Panc1 (cell line): ENCODE measurements around the gene TEPSIN. TPM values are rescaled to one million over a fixed set of nuclear protein-coding genes. Genes with fewer than 3 reads are reported as not detected.

ENCODE experiments used
- ATAC-seq: fragments of 200-7000 bp; cut with Tn5 transposase; 2 replicates; pipeline ENCODE4 v1.9.1; 2020; ENCODE audit warnings: mild to moderate bottlenecking, moderate library complexity
- BruUV-seq: library from RNA; stranded (reverse); fragments of 400-500 nt; replicated peaks from 2 replicates; lab custom pipeline; 2021; lab: Mats Ljungman, UMichigan
- CTCF ChIA-PET: fragments of 300-600 bp; sonication (Branson Sonifier 250); formaldehyde crosslinking; loops from one replicate; lab custom pipeline; 2022; ENCODE audit warnings: antibody characterized with exemption; lab: Charles Lee
- POLR2A ChIA-PET: fragments of 300-600 bp; sonication (Branson Sonifier 250); formaldehyde crosslinking; loops from one replicate; lab custom pipeline; 2022; ENCODE audit warnings: antibody characterized with exemption; lab: Charles Lee
- DNase-seq: peaks from one replicate; pipeline ENCODE4 v3.0.0-alpha.2; 2010; ENCODE audit warnings: low read depth, low spot score
- H3K27ac ChIP-seq: 2 replicates; pipeline ENCODE4 v1.5.1; 2011; ENCODE audit warnings: mild to moderate bottlenecking, low read length, inconsistent platforms
- H3K27me3 ChIP-seq: fragments of 200-500 bp; sonication (Bioruptor generic); 2 replicates; pipeline ENCODE4 v1.6.0; 2014; ENCODE audit warnings: low read length, inconsistent platforms; ENCODE audit not compliant: control insufficient read depth, insufficient read depth
- H3K36me3 ChIP-seq: fragments of 200-500 bp; sonication (Bioruptor generic); 2 replicates; pipeline ENCODE4 v1.5.1; 2014; ENCODE audit warnings: inconsistent platforms, mild to moderate bottlenecking, low read length, moderate library complexity; ENCODE audit not compliant: control insufficient read depth, insufficient read depth
- H3K4me1 ChIP-seq: 2 replicates; pipeline ENCODE4 v1.5.1; 2011; ENCODE audit warnings: inconsistent platforms, mild to moderate bottlenecking, low read length, moderate library complexity; ENCODE audit not compliant: control insufficient read depth, insufficient read depth
- H3K4me3 ChIP-seq, 2 experiments: 2 replicates each; pipeline ENCODE4 v1.5.1; 2011 to 2012; ENCODE audit warnings: low read depth in 2 of 2, low read length in 2 of 2, mild to moderate bottlenecking in 2 of 2, inconsistent platforms in 1 of 2, moderate library complexity in 1 of 2
- H3K9me3 ChIP-seq: fragments of 200-500 bp; sonication (Bioruptor generic); 2 replicates; pipeline ENCODE4 v1.5.1; 2014; ENCODE audit warnings: low read depth, mild to moderate bottlenecking, inconsistent platforms, low read length, moderate library complexity; ENCODE audit not compliant: control insufficient read depth, insufficient read depth
- CTCF ChIP-seq: fragments of 450-650 bp; IDR thresholded peaks from 2 replicates; pipeline ENCODE4 v1.5.1; 2017; ENCODE audit warnings: mild to moderate bottlenecking
- POLR2AphosphoS5 ChIP-seq: IDR thresholded peaks from 2 replicates; pipeline ENCODE4 v1.6.1; 2012; ENCODE audit warnings: mild to moderate bottlenecking, low read depth, low read length, moderate library complexity
- REST ChIP-seq, 2 experiments: IDR thresholded peaks; 2 replicates each; pipeline ENCODE4 v1.6.1; 2011 to 2012; ENCODE audit warnings: low read depth in 2 of 2, control low read depth in 1 of 2, low read length in 1 of 2, mild to moderate bottlenecking in 1 of 2, moderate library complexity in 1 of 2; ENCODE audit not compliant: insufficient read depth in 1 of 2
- SIN3A ChIP-seq: IDR thresholded peaks from 2 replicates; pipeline ENCODE4 v1.6.1; 2012; ENCODE audit warnings: low read depth, mild to moderate bottlenecking, low read length, moderate library complexity, borderline replicate concordance; ENCODE audit not compliant: insufficient read depth
- TCF7L2 ChIP-seq: IDR thresholded peaks from 2 replicates; pipeline ENCODE4 v1.6.1; 2011; ENCODE audit warnings: mild to moderate bottlenecking, low read depth, low read length, inconsistent platforms
- in situ Hi-C: cut with HindIII; loops from 2 replicates; pipeline ENCODE4 v1.10.0; 2016; ENCODE audit warnings: low sequenced_read_pairs, low pct_unique_long_range_greater_than_20kb
- intact Hi-C: fragments of 100-400 bp; cut with micrococcal nuclease; formaldehyde crosslinking; loops from one replicate; pipeline ENCODE4 v1.10.0; 2022; ENCODE audit not compliant: unreplicated experiment
- total RNA-seq: library from RNA; stranded (reverse); gene quantifications from one replicate; pipeline ENCODE4 v1.2.1, GENCODE V29; 2021; ENCODE audit not compliant: unreplicated experiment

Gene TEPSIN
- total RNA-seq, 1 experiment from 2014 or later = 44.9 TPM

DNA sequence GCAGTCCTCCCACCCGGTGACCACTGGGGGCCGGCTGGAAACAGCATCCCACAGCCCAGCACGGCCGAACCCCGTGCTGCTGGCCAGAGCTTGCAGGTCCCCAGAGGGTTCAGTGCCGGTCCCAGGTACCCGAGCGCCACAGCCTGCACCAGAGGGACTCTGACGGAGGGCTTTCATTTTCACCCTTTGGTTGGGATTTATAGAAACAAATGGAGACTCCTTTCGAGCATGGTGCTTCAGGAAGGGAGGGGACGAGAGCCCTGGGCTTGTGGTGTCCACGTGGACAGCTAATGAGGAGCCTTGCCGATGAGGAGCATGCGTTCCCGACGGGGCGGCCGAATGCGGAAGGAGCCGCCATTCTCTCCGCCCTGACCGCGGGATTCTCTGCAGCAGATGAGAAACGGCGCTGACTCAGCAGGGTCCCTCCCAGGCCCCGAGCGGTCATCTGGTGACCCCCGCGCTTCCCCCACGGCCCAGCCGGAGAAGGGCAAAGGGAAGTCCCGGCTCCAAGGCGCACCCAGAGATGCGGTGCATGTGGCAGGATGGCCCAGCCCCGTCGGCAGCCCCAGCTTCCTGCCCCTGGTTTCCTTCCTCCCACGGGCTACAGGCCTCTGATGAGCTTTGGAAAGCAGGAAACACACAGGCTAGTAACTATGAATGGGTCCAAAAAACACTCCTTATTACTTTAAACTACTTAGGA, 46.5 kb upstream of the TEPSIN start:
- Histone ChIP-seq H3K27me3 (no peaks in the 10 kb centered on the region), H3K4me1 (no peaks in the 10 kb centered on the region), H3K36me3 (peaks cover 2% of the 10 kb centered on the region), H3K9me3 (no peaks in the 10 kb centered on the region), H3K4me3 (no peak overlapping the region), H3K27ac (no peak overlapping the region)
- DNase-seq = no peak
- ATAC-seq = no peak
- CTCF ChIA-PET = no interaction called here
- no TSS peak for BruUV-seq
- TF ChIP-seq REST (IDR thresholded peaks at IDR 0.05; ENCODE audit: insufficient read depth in 1 of 2, low read depth in 2 of 2, low read length in 1 of 2) (no peak), SIN3A (no peak), CTCF (no peak), TCF7L2 (no peak), POLR2AphosphoS5 (no peak)
- POLR2A ChIA-PET = no interaction called here
- in situ Hi-C loops = no loop called here
- intact Hi-C loops = no loop called here

- intact Hi-C loops = no loop called here
- Histone ChIP-seq H3K36me3 (peaks cover 4% of the 10 kb centered on the region; the same call in 1 of the 2 replicates), H3K4me1 (no peaks in the 10 kb centered on the region), H3K27me3 (no peaks in the 10 kb centered on the region), H3K27ac (no peak overlapping the region), H3K4me3 (no peak overlapping the region), H3K9me3 (no peaks in the 10 kb centered on the region)
- no peak for ATAC-seq
- in situ Hi-C loops = no loop called here
- CTCF ChIA-PET = no interaction called here
- TF ChIP-seq REST (IDR thresholded peaks at IDR 0.05; ENCODE audit: insufficient read depth in 1 of 2, low read depth in 2 of 2, low read length in 1 of 2) (no peak), CTCF (no peak), TCF7L2 (no peak), POLR2AphosphoS5 (no peak), SIN3A (no peak)
- POLR2A ChIA-PET = no interaction called here
- no TSS peak for BruUV-seq
- DNase-seq = no peak
Measured at GRCh38 chr17:81282876-81283275, 44.0 kb upstream of the TEPSIN start.
